GM12878 (cell line): ENCODE measurements around the gene LMTK2. TPM values are rescaled to one million over a fixed set of nuclear protein-coding genes. Genes with fewer than 3 reads are reported as not detected.

ENCODE experiments used
- ASH2L ChIP-seq: fragments of 300-600, 200-600 bp; sonication (generic); IDR thresholded peaks from 2 replicates; pipeline ENCODE4 v1.6.1; 2017; ENCODE audit warnings: low read depth, mild to moderate bottlenecking, borderline replicate concordance
- BCL11A ChIP-seq: IDR thresholded peaks from 2 replicates; pipeline ENCODE4 v1.6.1; 2011; ENCODE audit warnings: low read depth, low read length
- BMI1 ChIP-seq: fragments of 450-650 bp; IDR thresholded peaks from 2 replicates; pipeline ENCODE4 v1.6.1; 2016; ENCODE audit warnings: mild to moderate bottlenecking, moderate library complexity, borderline replicate concordance
- CBFB ChIP-seq: IDR thresholded peaks from 2 replicates; pipeline ENCODE4 v1.6.1; 2016; ENCODE audit warnings: antibody characterized with exemption, low read depth
- CREM ChIP-seq: IDR thresholded peaks from 2 replicates; pipeline ENCODE4 v1.6.1; 2014; ENCODE audit warnings: antibody characterized with exemption, low read depth
- EGR1 ChIP-seq, 2 experiments: IDR thresholded peaks; 1 replicate in 1 of 2; 2 replicates in 1 of 2; pipeline ENCODE4 v1.6.1; 2011 to 2012; ENCODE audit warnings: low read depth in 2 of 2, low read length in 2 of 2, borderline replicate concordance in 1 of 2, mild to moderate bottlenecking in 1 of 2, moderate library complexity in 1 of 2
- EP300 ChIP-seq, 2 experiments: fragments of 150-350 bp in 1 of 2; IDR thresholded peaks; 2 replicates each; pipeline ENCODE4 v1.6.1; 2011 to 2012; ENCODE audit warnings: low read depth in 2 of 2, low read length in 2 of 2, borderline replicate concordance in 1 of 2, improper control_type of control experiment in 1 of 2, inconsistent platforms in 1 of 2; ENCODE audit not compliant: control insufficient read depth in 1 of 2
- EZH2 ChIP-seq: IDR thresholded peaks from 2 replicates; pipeline ENCODE4 v1.6.1; 2012; ENCODE audit warnings: low read depth, mild to moderate bottlenecking, control low read depth, inconsistent platforms, low read length, borderline replicate concordance; ENCODE audit not compliant: control insufficient read depth
- FOXK2 ChIP-seq: fragments of 450-650 bp; IDR thresholded peaks from 2 replicates; pipeline ENCODE4 v1.6.1; 2017; ENCODE audit warnings: mild to moderate bottlenecking, moderate library complexity
- FOXM1 ChIP-seq: IDR thresholded peaks from 2 replicates; pipeline ENCODE4 v1.6.1; 2012; ENCODE audit warnings: low read depth, mild to moderate bottlenecking, inconsistent platforms, low read length, moderate library complexity
- HDGF ChIP-seq: fragments of 450-650 bp; IDR thresholded peaks from 2 replicates; pipeline ENCODE4 v1.6.1; 2016; ENCODE audit warnings: antibody characterized with exemption
- HSF1 ChIP-seq: fragments of 150-350 bp; IDR thresholded peaks from 2 replicates; pipeline ENCODE4 v1.6.1; 2014; ENCODE audit warnings: mild to moderate bottlenecking, low read depth, low read length
- KDM1A ChIP-seq: fragments of 200-600 bp; sonication (generic); IDR thresholded peaks from 2 replicates; pipeline ENCODE4 v1.6.1; 2016; ENCODE audit warnings: borderline replicate concordance
- MAX ChIP-seq: IDR thresholded peaks from 2 replicates; pipeline ENCODE4 v1.6.1; 2012; ENCODE audit warnings: low read depth, low read length, improper control_type of control experiment
- MTA2 ChIP-seq: fragments of 450-650 bp; IDR thresholded peaks from 2 replicates; pipeline ENCODE4 v1.6.1; 2016; ENCODE audit warnings: low read depth, mild to moderate bottlenecking, moderate library complexity
- NFIC ChIP-seq: IDR thresholded peaks from 2 replicates; pipeline ENCODE4 v1.6.1; 2012; ENCODE audit warnings: low read depth, mild to moderate bottlenecking, inconsistent platforms, low read length, moderate library complexity
- NR2C2 ChIP-seq: IDR thresholded peaks from 2 replicates; pipeline ENCODE4 v1.6.1; 2011; ENCODE audit warnings: borderline replicate concordance, low read depth; ENCODE audit not compliant: control insufficient read depth, insufficient read length
- PAX5 ChIP-seq: IDR thresholded peaks from 2 replicates; pipeline ENCODE4 v1.6.1; 2011; ENCODE audit warnings: low read depth, low read length, borderline replicate concordance
- POLR2AphosphoS2 ChIP-seq: IDR thresholded peaks from 2 replicates; pipeline ENCODE4 v1.6.1; 2011; ENCODE audit warnings: low read depth, mild to moderate bottlenecking, low read length, improper control_type of control experiment, moderate library complexity
- RB1 ChIP-seq: fragments of 450-650 bp; formaldehyde crosslinking; IDR thresholded peaks from 2 replicates; pipeline ENCODE4 v1.6.1; 2017; ENCODE audit warnings: mild to moderate bottlenecking, borderline replicate concordance
- TAF1 ChIP-seq: IDR thresholded peaks from 2 replicates; pipeline ENCODE4 v1.6.1; 2011; ENCODE audit warnings: mild to moderate bottlenecking, low read depth, low read length, borderline replicate concordance
- ZBTB11 ChIP-seq: fragments of 450-650 bp; formaldehyde crosslinking; IDR thresholded peaks from 2 replicates; pipeline ENCODE4 v1.5.0; 2022; ENCODE audit warnings: mild to moderate bottlenecking, missing genetic modification characterization
- ZBTB33 ChIP-seq: fragments of 450-650 bp; IDR thresholded peaks from 2 replicates; pipeline ENCODE4 v1.6.1; 2017; ENCODE audit warnings: mild to moderate bottlenecking
- polyA plus RNA-seq, 11 experiments: library from polyadenylated mRNA; depleted of rRNA in 4 of 11; unstranded in 6 of 11; stranded (reverse) in 5 of 11; fragments of >200 nt; fragmentation: Nextera tagmentation in 4 of 11; fragmentation: Illumina TruSeq in 1 of 11; extraction: Ambion mirVana in 4 of 11; extraction: Trizol in 1 of 11; gene quantifications; 1 replicate in 1 of 11; 2 replicates in 10 of 11; pipeline versions ENCODE4 v1.2.1 to v1.2.3, GENCODE V29; 2011 to 2016; ENCODE audit warnings: inconsistent platforms in 2 of 11, missing spikeins in 2 of 11, low read depth in 1 of 11
- total RNA-seq, 4 experiments: library from RNA; depleted of rRNA in 3 of 4; stranded (reverse); fragments of >200 nt in 3 of 4; fragmentation: Illumina TruSeq in 1 of 4; extraction: Trizol in 1 of 4; gene quantifications; 2 replicates each; pipeline versions ENCODE4 v1.2.1 to v1.2.3, GENCODE V29; 2013 to 2021

Gene LMTK2
- total and polyA plus RNA-seq, 10 of the 15 experiments (the other 5 are each of a cell fraction or from before 2014, with no cell fraction given) = 0.68 to 8.7 (median 4.6) TPM

GRCh38 chr7:98203261-98203963 lies 96.8 kb downstream of the LMTK2 start (continued):
- TF ChIP-seq MAX (no peak), HDGF (0 out of 2 replicates have a peak, but pooled peaks have one; percentile 26), NFIC (peak; percentile 56; the same call in 1 of the 2 replicates), RB1 (no peak), TAF1 (no peak), NR2C2 (no peak), FOXK2 (no peak), ASH2L (no peak), EGR1 (IDR thresholded peaks at IDR 0.05; ENCODE audit: borderline replicate concordance in 1 of 2, low read depth in 2 of 2, low read length in 2 of 2) (no peak), FOXM1 (0 out of 2 replicates have a peak, but pooled peaks have one; percentile 36), CBFB (0 out of 2 replicates have a peak, but pooled peaks have one; percentile 48), BMI1 (no peak), MTA2 (no peak), EZH2 (no peak), HSF1 (no peak), ZBTB33 (no peak), POLR2AphosphoS2 (no peak), CREM (peak; percentile 55; the same call in 1 of the 2 replicates), EP300 (IDR thresholded peaks at IDR 0.05; ENCODE audit: borderline replicate concordance in 1 of 2, control insufficient read depth in 1 of 2, low read depth in 2 of 2, low read length in 2 of 2) (0 out of 4 replicates have a peak, but pooled peaks of 1 of the 2 experiments have one; percentile 12), BCL11A (peak; percentile 31; the same call in 1 of the 2 replicates), KDM1A (no peak), PAX5 (0 out of 2 replicates have a peak, but pooled peaks have one; percentile 75), ZBTB11 (CRISPR knock-in tag) (no peak)
